Measurements from ENCODE around the gene ADAT3. TPM values are rescaled to one million over a fixed set of nuclear protein-coding genes. Genes with fewer than 3 reads are reported as not detected.

Gene ADAT3
- total RNA-seq = 5.0 and 5.8 TPM in 2 replicates

GRCh38 chr19:1905110-1905862 is at the start of gene ADAT3, which contains the start of gene SCAMP4:
Gene ADAT3, plus strand, starts transcription at chr19:1905399. Its CDS starts 6,649 bp downstream, at chr19:1912048.
Gene SCAMP4, plus strand, starts transcription at chr19:1905399. Its CDS starts 9,621 bp downstream, at chr19:1915020.

DNA sequence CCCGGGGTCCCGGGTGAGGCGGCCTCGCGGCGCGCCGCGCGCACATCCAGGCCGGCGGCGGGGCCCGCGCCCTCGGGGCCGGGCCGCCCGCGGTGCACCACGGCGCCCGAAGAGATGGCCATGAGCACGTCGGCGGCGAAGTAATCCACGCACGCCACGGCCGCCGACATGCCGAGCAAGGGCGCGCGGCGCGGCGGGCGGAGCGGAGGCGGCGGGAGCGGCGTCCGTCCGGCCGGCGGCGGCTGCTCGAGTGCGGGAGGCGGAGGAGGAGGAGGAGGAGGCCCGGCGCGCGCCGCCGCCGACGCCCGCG is 41.9 kb upstream of the ADAT3 start, which contains the start of gene KLF16:
KLF16 (minus strand) TSS at position 252 of the 310 bp plus-strand sequence; CDS start at position 170, 82 bp downstream.

GRCh38 chr19:1885398-1886119 is 19.6 kb upstream of the ADAT3 start, which contains the start of gene ABHD17A:
Gene ABHD17A, minus strand, starts transcription at chr19:1885496. Its CDS starts 3,930 bp downstream, at chr19:1881566.

GRCh38 chr19:1941146-1942077 is 36.2 kb downstream of the ADAT3 start, which contains the start of gene CSNK1G2:
Gene CSNK1G2, plus strand, starts transcription at chr19:1941172. Its CDS starts 28,601 bp downstream, at chr19:1969773.

Other genes with a start within 250 kb of the ADAT3 start
- gene ONECUT3, start 151.9 kb upstream of the ADAT3 start, total RNA-seq = not detected in 2 replicates
- 1.8 and 2.1 TPM in 2 replicates for gene ATP8B3, start 93.1 kb upstream of the ADAT3 start, total RNA-seq
- gene REXO1, start 56.9 kb upstream of the ADAT3 start, total RNA-seq = 12.5 and 15.3 TPM in 2 replicates
- gene KLF16, start 41.8 kb upstream of the ADAT3 start, total RNA-seq = 17.5 and 18.0 TPM in 2 replicates
- 63.3 and 75.2 TPM in 2 replicates for gene ABHD17A, start 19.9 kb upstream of the ADAT3 start, total RNA-seq
- 64.8 and 74.0 TPM in 2 replicates for gene SCAMP4, start within 50 bp of the ADAT3 start, total RNA-seq
- 88.3 and 93.0 TPM in 2 replicates for gene CSNK1G2, start 35.8 kb downstream of the ADAT3 start, total RNA-seq
- gene BTBD2, start 110.3 kb downstream of the ADAT3 start, total RNA-seq = 74.3 and 79.5 TPM in 2 replicates
- gene MKNK2, start 145.8 kb downstream of the ADAT3 start, total RNA-seq = 64.0 and 65.4 TPM in 2 replicates
- gene MOB3A, start 190.9 kb downstream of the ADAT3 start, total RNA-seq = 65.2 and 66.1 TPM in 2 replicates
- 1.7 and 2.6 TPM in 2 replicates for gene IZUMO4, start 191.5 kb downstream of the ADAT3 start, total RNA-seq
- gene AP3D1, start 246.2 kb downstream of the ADAT3 start, total RNA-seq = 146 and 181 TPM in 2 replicates